NOMO-1 (cell line): ENCODE data around the gene SLC44A2.
"Not testable (repeated sequence)": the region's sequence is repeated elsewhere in the genome, so short reads cannot be mapped to it uniquely, and the experiment has no call there.

Experiments
- DNase-seq, 2 experiments: peaks; one replicate each; lab custom pipeline; 2025; ENCODE audit not compliant: unreplicated experiment in 2 of 2; lab: John Stamatoyannopoulos, UW

Gene SLC44A2

GRCh38 chr19:10648360-10648759 is 23.0 kb downstream of the SLC44A2 start:
- no peak for DNase-seq

- no peak for DNase-seq
Observed at GRCh38 chr19:10651851-10652250, 26.5 kb downstream of the SLC44A2 start.

GRCh38 chr19:10653482-10653731 is 28.1 kb downstream of the SLC44A2 start:
- no peak for DNase-seq

- peak; percentile 100 for DNase-seq
Observed at GRCh38 chr19:10653732-10654609, 28.6 kb downstream of the SLC44A2 start, which contains the start of gene ILF3. ILF3 (plus strand) TSS chr19:10654346; CDS start chr19:10670606, 16,260 bp downstream.

- peak; percentile 27 to 30 for DNase-seq
Observed at GRCh38 chr19:10654610-10655456, 29.5 kb downstream of the SLC44A2 start.

- DNase-seq: no peak
Observed at GRCh38 chr19:10655457-10656312, 30.3 kb downstream of the SLC44A2 start.

- no peak for DNase-seq
Observed at GRCh38 chr19:10660346-10660745, 35.0 kb downstream of the SLC44A2 start.

GRCh38 chr19:10661946-10662345 is 36.6 kb downstream of the SLC44A2 start:
- no peak for DNase-seq

- DNase-seq: no peak
Observed at GRCh38 chr19:10662384-10663251, 37.3 kb downstream of the SLC44A2 start.

GRCh38 chr19:10663252-10663563 is 37.9 kb downstream of the SLC44A2 start:
- not testable (repeated sequence) for DNase-seq

- no peak for DNase-seq
Observed at GRCh38 chr19:10667867-10668266, 42.5 kb downstream of the SLC44A2 start.

- DNase-seq: no peak
Observed at GRCh38 chr19:10669246-10669645, 43.9 kb downstream of the SLC44A2 start.

- DNase-seq: no peak
Observed at GRCh38 chr19:10670182-10670581, 44.8 kb downstream of the SLC44A2 start.

- no peak for DNase-seq
Observed at GRCh38 chr19:10670876-10671804, 45.8 kb downstream of the SLC44A2 start.

- not testable (repeated sequence) for DNase-seq
Observed at GRCh38 chr19:10671922-10672321, 46.6 kb downstream of the SLC44A2 start.

GRCh38 chr19:10675214-10675613 is 49.9 kb downstream of the SLC44A2 start:
- not testable (repeated sequence) for DNase-seq

GRCh38 chr19:10677751-10678150 is 52.4 kb downstream of the SLC44A2 start:
- no peak for DNase-seq

- no peak for DNase-seq
Observed at GRCh38 chr19:10678813-10679212, 53.5 kb downstream of the SLC44A2 start.

- DNase-seq: no peak
Observed at GRCh38 chr19:10679743-10680142, 54.4 kb downstream of the SLC44A2 start.
